Suppressor macrophage (primary cell): ENCODE measurements around the gene PCSK2.

Experiments
- DNase-seq, 4 experiments: peaks; one replicate each; pipeline ENCODE4 v3.0.0-alpha.2; 2020 to 2022

The PCSK2 gene

DNA sequence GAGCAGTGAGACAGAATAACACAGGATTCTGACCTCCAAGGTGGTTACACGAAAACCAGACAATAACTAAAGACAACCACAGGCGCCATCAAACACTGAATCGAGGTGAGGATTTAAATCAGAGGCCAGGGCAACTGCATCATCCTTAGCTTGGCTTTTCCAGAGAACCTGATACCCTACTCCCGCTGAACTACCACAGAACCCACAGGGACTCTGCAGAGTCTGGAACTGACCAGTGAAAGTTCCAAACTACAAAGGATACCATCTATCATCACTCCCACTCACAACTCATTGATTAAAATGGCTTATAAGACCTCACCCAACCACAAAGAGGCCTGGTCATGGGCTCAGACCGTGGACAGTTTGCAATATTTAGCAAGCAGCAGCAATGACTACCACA, 219.3 kb downstream of the PCSK2 start:
- no peak for DNase-seq

DNA sequence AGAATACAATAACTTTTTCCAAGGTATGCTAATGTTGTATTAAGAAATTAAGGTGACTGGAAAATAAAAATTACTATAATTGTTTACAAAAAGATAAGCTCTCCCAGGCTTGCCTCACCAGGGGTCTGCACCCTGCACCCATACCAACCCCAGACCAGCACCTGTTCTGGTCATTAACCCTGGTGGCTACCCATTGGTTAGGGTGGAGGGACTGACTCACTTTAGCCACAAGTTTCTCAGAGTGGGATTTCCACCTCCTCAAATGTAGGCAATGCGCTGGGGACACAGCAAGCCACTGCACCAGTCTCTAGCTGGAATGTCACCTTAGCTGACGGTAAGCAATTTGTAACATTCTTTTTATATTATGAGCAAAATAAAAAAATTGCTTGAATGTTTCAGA, 221.2 kb downstream of the PCSK2 start:
- DNase-seq, result no peak

DNA sequence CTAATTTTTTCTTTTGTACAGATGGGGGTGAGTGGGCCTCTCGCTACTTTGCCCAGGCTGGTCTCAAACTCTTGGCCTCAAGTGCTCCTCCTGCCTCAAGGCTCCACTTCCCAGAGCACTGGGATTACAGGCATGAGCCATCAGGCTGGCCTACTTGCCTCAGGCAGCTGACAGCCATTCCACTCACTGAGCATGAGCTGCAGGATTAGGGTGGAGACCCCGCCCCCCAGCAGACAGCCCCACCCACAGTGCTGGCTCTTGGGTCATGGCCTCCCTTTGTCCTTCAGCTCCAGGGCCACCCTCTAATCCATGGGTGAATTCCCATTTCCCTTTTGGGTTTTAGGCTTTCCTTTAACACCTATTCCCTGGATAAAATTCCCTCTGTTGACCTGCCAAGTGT, 222.2 kb downstream of the PCSK2 start:
- DNase-seq, result no peak

GRCh38 chr20:17452441-17452840, 225.6 kb downstream of the PCSK2 start:
- no peak for DNase-seq

GRCh38 chr20:17453592-17453991, 226.8 kb downstream of the PCSK2 start:
- DNase-seq, result no peak

- DNase-seq, result no peak
Measured at GRCh38 chr20:17456279-17456678, 229.4 kb downstream of the PCSK2 start.

DNA sequence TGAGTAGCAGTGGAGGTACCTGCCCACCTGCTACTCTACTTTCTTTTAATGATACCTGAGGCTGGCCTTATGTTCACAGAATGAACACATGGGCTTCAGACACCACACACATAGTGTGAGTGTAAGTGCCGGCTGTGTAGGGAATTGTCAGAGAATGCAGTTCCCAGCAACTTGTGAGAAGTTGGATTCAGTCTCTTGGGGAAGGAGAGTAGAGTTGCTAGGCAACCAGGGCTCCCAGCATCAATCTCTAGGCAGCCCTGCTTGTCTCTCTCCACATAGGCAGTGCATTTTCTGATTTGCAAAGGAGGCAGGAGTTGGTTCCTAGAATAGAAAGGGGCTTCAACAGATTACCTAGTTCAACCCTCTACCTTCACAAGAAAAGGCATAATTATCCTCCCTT, 230.2 kb downstream of the PCSK2 start:
- no peak for DNase-seq

- DNase-seq, result no peak
Measured at GRCh38 chr20:17457588-17458190, 230.8 kb downstream of the PCSK2 start.

DNA sequence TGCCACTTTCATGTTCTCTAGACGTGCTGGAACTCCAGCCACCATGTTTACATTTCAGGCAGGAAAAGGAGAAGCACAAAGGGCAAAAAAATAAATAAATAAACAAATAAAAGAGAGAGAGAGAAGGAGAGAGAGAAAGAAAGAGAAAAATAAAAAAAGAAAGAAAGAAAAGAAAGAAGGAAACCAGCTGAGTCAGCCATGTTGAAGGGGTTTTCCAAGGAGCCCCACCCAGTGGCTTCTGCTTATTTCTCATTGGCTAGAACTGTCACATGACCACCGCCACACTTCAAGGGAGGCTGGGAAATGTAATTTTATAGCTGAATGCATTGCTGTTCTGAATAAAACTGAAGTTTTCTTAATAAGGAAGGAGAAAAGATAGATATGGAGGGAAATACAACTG, 233.3 kb downstream of the PCSK2 start:
- peak in 1 of 4 experiments; percentile 9 for DNase-seq

DNA sequence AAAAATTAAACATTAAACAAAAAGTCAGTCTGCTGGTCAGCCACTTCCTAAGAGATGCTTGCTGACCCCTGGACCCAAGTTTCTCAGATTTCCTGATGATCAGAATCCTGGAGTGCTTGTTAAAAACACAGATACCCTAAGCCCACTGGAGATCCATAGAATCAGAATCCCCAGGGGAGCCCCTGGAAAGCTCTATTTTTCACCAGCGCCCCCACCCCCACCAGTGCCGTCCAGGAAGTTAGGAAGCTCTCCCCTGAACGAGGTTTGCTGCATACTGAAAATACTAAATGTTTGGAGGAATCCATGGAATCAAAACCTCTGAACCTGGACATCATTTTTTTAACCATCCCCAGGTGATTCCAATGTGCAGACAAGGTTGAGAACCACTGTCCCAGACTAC, 235.1 kb downstream of the PCSK2 start:
- DNase-seq, result no peak

DNA sequence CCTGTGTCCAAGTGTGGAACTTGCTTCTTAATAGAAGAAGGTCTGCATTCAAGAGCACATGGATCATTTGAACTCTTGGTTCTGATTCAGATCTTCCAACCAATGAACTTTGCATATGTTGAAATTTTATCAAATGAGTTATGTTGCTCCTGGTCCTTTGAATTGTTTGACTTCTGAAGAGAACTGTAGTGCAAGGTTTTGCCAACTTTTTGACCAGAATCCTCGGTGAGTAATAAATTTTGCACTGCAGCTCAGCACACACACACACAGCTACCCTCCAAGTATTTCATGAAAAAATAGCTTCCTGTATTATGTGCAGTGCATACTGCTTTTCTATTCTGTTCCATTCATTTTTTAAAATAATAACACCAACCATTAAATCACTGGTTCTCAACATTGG, 236.9 kb downstream of the PCSK2 start:
- no peak for DNase-seq

DNA sequence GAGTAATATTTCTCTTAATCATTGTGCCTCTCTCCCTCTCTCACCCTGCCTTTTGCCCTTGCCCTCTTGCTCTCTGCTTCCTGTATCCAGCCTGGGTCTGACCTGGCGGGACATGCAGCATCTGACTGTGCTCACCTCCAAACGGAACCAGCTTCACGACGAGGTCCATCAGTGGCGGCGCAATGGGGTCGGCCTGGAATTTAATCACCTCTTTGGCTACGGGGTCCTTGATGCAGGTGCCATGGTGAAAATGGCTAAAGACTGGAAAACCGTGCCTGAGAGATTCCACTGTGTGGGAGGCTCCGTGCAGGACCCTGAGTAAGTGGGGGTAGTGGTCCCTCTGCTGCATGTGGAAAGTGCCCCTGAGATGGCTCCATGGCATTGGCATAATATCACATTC, 238.4 kb downstream of the PCSK2 start:
- DNase-seq, result no peak

- no peak for DNase-seq
Measured at GRCh38 chr20:17466641-17467040, 239.8 kb downstream of the PCSK2 start.

- DNase-seq, result no peak
Measured at GRCh38 chr20:17467120-17467655, 240.3 kb downstream of the PCSK2 start.

- no peak for DNase-seq
Measured at GRCh38 chr20:17468073-17468840, 241.4 kb downstream of the PCSK2 start.

DNA sequence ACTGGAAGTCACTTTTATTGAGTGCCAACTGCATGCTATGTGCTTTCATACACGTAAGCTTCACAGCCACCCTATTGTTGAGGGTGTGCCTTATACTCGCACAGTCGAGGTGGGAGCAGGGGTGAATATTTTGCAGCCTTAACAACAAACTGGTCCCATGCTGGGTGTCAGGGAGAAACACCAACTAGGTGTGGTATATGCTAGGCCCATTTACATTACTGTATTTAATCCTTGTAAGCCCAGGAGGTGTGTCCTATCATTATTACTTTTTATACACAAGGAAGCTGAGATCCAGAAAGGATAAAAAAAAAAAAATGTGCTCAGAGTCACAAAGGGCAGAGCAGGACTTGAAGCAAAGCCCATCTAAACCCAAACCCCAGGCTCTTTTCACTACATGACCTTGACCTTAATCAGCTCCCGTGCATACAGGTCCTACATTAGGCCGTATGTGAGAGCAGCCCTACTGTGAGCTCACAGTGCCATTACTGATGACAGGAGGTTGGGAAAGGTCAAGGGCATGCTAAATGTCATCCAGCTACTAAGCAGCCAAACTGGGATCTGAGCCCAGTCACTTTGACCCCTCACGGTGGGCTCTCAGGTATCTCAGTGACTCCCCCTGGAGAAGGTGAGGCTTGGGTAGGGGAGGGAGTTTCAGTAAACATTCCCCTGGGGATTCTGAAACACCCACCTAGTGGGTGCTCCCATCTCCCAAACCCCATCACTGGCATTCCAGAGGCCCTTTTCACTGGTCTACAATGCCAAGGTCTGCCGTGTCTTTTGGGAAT, 242.6 kb downstream of the PCSK2 start:
- no peak for DNase-seq

DNA sequence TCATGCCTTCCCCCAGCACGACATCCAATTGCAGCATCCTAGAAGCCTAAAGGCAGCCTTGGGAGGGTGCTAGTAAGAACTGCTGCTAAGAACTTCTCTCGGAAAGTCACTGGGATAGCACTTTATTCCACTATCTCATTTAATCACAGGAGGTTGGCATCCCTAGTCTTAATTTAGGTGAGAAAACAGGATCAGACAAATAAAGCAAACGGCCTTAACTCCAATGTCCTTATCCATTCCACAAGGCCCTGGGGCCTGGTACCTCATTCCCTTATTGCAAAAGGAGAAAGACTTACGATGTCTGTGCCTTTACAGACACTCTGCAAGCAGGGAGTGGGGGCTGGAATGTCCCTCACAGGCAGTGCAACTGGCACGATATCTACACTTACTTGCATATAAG, 243.7 kb downstream of the PCSK2 start:
- no peak for DNase-seq

DNA sequence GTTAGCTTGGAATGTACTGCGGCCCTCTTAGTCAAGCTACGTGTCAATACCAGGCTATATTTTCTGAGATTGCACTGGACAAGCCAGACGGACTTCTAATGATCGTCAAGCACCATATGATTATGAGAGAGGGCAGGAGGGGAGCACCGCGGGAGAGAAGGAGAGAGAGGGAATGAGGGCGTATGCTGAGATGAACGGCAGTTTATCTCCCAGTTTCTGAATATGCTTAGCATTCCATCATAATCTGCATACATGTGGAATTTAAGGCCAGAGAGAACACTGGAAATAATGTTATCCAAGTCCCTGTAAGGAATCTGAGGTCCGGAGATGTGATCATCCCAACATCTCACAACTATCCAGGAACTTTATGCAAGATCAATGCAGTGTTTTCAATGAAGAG, 244.1 kb downstream of the PCSK2 start:
- DNase-seq, result no peak

- DNase-seq, result no peak
Measured at GRCh38 chr20:17471606-17472187, 244.9 kb downstream of the PCSK2 start.

DNA sequence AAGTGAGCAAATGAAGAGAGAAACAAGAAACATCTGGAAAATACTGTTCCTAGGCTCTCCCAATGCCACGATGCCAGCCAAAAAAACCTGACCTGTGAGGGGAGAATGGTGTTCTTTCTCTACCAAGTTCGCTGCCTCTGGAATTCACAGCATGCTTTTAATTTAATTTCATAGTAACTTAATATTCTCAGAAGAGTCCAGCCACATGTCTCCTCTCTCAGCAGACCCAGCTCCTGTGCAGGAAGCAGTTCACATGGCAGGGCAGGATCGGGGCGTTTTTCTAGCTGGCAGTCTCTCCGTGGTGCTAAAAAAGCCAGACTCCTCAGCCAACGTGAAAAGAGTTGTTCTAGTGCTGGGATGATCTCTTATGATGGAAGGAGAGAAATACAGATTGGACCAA, 246.8 kb downstream of the PCSK2 start:
- DNase-seq, result no peak

GRCh38 chr20:17479063-17479657, 252.3 kb downstream of the PCSK2 start:
- DNase-seq, result no peak

DNA sequence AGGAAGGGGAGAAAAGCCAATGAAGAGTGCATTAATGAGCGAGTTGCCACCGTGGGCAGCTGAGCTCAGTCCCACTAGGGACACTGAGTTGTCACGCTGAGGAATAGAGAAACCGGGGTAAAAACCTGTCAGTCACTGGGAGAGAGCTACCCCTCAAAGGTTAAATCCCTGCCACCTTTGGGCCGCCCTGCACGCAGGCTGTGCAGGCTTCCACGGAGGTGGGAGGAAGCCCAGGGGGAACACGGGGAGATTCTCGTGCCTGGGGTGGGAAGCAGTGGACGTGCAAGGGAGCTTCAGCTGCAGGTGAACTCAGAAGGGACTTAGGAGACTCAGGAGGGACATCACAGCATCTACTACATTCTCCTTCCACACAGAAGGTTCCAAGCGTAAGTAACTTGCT, 253.9 kb downstream of the PCSK2 start:
- no peak for DNase-seq

GRCh38 chr20:17481661-17482060, 254.8 kb downstream of the PCSK2 start:
- no peak for DNase-seq
